Stimulated activated CD8-positive, alpha-beta memory T cell treated with anti-CD3 and anti-CD28 coated beads, Interleukin-7, amount 100 ng/mL, for 4 hours (primary cell): ENCODE results near the gene NTRK2.
"Not testable (repeated sequence)": the region's sequence is repeated elsewhere in the genome, so short reads cannot be mapped to it uniquely, and the experiment has no call there.

Source experiments
- DNase-seq, 2 donors: peaks; one replicate each; pipeline ENCODE4 v3.0.0-alpha.2; 2020; ENCODE audit warnings: low read depth in 2 of 2

The NTRK2 gene

GRCh38 chr9:84891924-84892323 lies 222.4 kb downstream of the NTRK2 start:
- DNase-seq: no peak

DNA sequence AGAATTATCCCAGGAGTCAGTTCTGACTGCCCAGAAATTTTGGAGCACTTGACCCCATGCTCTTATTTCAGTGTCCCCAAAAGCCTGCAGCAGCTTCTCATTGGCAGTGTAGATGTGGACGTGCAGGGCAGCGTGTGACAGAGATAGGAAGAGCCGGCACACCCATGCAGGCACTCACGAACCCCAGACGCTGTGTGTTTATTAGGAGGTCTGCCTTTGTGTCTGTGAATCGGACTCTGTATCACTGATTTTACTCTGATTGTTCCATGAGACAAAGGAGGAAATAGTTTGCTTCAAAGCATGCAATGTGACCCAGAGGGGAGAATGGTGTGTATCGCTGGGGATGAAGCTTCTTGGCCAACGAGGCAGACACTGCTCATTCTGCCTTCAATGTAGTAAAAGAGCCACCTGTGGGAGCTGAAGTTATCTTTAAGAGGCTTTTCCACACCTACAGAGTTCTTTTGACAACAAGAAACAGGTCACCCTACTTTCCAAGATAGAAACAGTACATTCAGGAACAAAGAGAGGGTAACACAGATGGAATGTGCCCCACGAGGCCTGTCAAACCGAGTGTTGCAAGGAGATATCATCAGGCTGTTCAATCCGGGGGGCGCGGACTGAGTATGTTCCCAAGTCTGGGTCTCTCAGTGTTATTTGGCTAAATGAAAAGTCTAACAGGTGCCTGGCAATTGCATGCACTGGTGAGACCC lies 224.0 kb downstream of the NTRK2 start:
- no peak for DNase-seq

DNA sequence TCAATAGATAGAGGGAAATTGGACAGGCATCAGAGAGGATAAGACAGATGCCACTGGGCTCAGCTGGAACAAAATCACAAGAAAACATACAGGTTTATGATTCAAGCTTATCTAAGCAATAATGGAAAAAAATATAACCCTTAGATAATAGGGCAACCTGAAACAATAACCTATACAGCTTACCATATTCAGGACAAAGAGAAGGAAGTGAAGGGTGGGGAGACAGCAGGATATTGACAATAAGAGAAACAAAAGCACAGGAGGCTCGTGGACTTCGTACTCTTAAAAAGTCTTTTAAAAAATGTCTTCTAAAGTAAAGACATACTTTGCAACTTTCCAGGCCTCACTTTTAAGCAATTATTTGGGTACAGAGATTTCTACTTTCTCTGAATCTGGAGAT lies 225.3 kb downstream of the NTRK2 start:
- no peak for DNase-seq

- DNase-seq: no peak
Observed at GRCh38 chr9:84897362-84898094, 228.0 kb downstream of the NTRK2 start.

DNA sequence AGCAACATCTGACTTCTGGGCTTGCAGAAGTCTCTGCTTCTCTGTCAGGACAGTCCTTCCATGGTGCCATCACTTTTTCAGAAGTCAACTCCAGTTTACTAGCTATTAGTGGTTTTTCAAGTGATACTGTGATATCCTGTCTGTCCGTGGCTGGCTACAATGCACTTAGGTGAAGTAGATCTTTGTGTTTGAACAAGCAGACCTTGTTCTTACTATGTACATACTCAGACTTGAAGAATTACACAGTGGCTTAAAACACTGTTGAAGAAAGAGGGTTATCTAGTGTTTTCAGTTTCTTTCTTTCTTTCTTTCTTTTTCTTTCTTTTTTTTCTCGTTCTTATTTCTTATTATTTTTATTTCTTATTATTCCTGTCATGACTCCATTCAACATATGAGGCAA lies 228.7 kb downstream of the NTRK2 start:
- DNase-seq: no peak

GRCh38 chr9:84898618-84899017 lies 229.1 kb downstream of the NTRK2 start:
- not testable (repeated sequence) for DNase-seq

GRCh38 chr9:84899326-84899725 lies 229.8 kb downstream of the NTRK2 start:
- no peak for DNase-seq

DNA sequence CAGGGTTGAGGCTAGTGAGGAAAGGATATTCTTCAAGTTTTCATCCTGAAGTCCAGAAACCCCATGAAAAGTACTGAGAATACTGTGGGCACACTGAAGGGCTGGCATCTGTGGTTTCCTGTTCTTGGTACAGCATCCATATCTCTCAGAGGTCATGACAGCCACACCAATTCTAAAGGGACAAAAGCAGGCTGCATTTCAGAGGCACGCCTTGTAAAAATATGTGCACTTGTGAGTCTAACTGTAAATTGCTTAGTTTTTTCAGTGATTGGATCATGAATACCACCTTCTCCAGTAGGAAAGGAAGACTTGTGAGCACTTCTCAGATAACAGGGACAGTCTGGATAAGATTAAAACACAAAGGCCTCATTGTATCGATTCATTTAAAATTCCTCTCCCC lies 230.9 kb downstream of the NTRK2 start:
- DNase-seq: no peak

DNA sequence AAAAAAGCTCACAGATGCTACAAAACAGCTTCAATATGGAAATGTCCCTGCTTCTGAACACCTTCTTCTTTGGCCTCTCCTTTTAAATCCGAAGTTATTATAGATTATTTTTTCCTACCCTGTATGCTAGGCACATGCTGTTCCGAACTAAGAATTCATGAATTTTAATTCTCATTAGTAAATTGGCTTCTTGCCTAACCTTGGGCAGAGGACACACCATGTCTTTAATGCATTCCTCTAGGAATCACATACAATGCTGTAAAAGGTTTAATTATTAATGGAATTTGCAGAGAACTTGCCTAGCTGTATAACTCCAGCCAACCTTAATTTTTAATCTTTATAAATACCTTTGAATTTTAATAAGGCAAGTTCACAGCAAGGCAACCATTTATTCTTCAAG lies 234.4 kb downstream of the NTRK2 start:
- DNase-seq: no peak

DNA sequence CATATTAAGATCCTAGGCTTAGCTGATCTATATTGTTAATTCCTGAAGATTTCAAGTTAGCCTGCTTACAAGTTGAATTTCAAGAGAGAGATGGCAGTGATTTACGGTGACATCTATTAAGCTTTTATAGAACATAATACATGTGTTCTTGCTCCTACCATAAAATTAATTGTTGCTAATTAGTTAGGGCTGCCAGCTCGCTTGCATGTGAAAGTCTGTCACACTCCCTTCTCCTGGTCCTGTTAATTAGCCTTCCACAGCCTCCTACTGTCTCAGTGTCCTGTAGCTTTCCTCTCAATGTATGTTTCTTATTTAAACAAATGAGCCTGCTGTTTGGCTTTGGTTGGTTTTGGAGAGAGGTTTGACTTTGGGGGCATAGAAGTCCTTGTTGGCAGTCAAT lies 247.2 kb downstream of the NTRK2 start:
- DNase-seq: no peak

DNA sequence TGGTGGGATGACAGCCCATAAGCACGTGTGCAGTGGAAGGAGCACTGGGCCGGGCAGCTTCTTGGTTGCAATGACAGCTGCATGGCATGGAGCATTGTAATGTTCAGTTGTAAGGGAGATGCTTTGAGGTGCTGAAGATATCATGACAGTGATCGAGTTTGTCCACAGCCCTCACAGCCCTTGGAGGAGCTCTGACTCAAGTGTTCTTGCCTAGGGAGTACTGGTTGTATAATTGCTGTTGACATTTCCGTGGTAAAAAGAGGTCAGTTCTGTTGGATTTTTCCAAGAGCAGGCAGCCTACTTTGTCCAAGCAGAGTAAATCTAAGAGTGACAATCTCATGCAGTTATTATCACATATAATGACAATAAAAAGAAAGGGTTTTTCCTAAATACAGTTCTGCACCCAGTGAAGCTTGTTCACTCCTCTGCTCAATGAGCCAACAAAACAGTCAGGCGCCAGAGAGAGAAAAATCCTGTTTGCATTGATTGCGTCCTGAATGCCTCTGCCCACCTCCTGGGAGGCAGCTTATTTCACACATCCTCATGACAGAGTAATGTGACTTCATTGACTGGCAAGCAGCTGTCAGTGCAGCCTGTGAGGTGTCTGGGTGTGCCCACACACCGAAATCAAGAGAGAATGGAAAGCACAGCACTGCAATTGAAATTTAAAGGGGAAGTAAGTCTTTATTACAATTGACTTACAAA lies 248.0 kb downstream of the NTRK2 start:
- DNase-seq: no peak

GRCh38 chr9:84919440-84919839 lies 249.9 kb downstream of the NTRK2 start:
- no peak for DNase-seq

GRCh38 chr9:84921175-84921574 lies 251.6 kb downstream of the NTRK2 start:
- DNase-seq: no peak

- DNase-seq: no peak
Observed at GRCh38 chr9:84922051-84922450, 252.5 kb downstream of the NTRK2 start.

DNA sequence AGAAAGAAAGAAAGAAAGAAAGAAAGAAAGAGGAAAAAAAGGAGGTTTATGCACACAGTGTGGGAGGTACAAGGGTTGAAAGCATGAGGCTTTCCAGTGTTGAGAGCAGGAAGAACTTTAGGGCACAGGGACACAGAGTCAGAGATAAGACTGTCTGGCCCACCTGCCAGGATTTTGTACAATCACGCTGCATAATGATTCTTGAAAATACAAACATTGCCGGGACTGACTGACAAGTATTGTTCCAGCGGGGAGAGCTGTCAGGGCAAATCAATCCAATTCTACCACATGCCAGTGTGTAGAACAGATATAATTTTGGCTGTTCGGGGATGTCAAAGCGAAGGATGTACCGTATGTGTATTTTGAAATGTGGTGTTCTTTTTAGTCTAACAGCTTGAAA lies 254.7 kb downstream of the NTRK2 start:
- no peak for DNase-seq

DNA sequence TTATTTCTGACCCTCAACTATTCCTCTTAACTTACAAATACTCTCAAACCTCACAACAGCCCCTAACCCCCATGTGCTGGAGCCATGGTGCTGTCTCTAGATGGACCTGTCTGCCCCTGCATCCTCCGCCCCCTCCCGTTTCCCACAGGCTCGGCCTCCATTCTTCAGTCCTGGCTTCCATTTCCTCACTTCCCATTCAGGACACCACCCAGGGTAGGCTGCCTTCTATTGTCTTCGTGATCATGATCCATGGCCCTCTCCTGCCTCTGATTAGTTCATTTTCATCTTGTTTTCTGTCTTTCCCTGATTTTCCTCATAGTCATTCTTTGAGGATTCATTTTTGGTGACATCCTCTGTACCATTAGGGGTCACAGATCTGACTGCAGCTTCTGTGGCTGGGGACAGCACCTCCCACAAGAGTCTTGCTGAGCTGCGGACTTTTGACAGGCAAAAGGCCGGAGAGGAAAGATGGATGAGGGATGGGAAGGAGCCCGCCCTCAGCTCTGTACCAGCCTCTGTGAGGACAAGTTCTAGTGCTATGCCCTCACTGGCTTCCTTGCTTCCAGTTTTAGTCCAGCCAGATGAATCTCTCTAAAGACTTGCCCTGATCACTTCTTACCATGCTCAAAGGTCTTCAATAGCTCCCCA lies 255.8 kb downstream of the NTRK2 start:
- DNase-seq: no peak

GRCh38 chr9:84926793-84927192 lies 257.3 kb downstream of the NTRK2 start:
- DNase-seq: no peak

- DNase-seq: no peak
Observed at GRCh38 chr9:84928419-84928818, 258.9 kb downstream of the NTRK2 start.

DNA sequence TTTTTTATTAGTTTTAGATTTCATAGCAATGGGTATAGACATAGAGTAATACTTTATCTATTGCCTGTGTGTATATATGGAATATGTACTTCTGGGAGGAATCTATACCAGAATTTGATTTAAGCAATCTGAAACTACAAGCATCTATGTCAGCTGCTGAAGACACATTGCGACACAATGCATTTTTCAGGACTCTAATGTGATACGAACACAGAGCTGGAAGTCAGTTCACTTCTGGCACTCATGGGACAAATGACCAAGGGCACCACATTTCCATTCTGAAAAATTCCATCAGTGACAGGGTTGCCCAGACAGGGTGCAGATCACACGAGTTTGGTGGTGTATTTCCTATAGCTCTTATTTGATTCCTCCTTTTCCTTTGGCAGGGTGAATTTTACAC lies 259.5 kb downstream of the NTRK2 start:
- no peak for DNase-seq

DNA sequence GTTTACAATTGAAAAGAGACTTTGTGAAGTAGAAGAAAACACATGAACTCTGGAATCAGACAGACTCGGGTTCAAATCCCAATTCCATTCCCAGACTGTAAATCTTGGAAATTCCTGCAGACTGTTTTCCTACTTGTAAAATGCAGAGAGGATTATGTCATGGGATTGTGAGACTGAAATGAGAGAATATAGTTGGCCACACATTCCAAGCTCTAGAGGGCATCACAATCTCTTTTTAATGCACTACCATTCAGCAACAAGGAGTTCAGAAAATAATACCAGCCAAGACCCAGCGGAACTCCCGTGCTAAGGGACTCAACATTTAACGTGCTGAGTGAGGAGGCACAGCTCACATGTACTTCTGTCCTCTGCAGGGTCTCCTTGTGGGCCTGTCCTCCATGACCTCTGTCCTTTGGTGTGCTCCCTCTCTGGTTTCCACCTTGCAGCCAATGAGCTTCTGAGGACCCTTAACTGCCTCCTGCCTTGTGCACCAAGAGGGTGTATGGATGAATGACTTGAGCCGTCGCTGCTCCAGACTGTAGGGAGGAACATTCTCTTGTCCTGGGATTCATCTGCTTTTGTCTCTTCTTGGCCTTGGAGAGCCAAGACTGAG lies 263.5 kb downstream of the NTRK2 start:
- no peak for DNase-seq

GRCh38 chr9:84935528-84936117 lies 266.1 kb downstream of the NTRK2 start:
- no peak for DNase-seq

GRCh38 chr9:84937180-84937579 lies 267.7 kb downstream of the NTRK2 start:
- no peak for DNase-seq
